GM12892 (cell line): ENCODE data around the gene FAM210A.

Source experiments
- POLR2A ChIP-seq: IDR thresholded peaks from 2 replicates; pipeline ENCODE4 v1.6.1; 2011; ENCODE audit warnings: low read depth, low read length, control low read depth
- POLR2AphosphoS5 ChIP-seq: IDR thresholded peaks from 2 replicates; pipeline ENCODE4 v1.6.1; 2011; ENCODE audit warnings: low read depth, low read length, control low read depth

- no peak for TF ChIP-seq POLR2AphosphoS5
- TF ChIP-seq POLR2A: no peak
These were observed 100.4 kb downstream of the FAM210A start for GRCh38 chr18:13625843-13626543.
